ENCODE data around the gene TEX14.
"Not testable (repeated sequence)": the region's sequence is repeated elsewhere in the genome, so short reads cannot be mapped to it uniquely, and the experiment has no call there.

The TEX14 gene

GRCh38 chr17:58691701-58692238, at the start of gene TEX14:
TEX14 (minus strand) TSS chr17:58692045; CDS start chr17:58652001, 40,044 bp downstream.
- no peak for DNase-seq

DNA sequence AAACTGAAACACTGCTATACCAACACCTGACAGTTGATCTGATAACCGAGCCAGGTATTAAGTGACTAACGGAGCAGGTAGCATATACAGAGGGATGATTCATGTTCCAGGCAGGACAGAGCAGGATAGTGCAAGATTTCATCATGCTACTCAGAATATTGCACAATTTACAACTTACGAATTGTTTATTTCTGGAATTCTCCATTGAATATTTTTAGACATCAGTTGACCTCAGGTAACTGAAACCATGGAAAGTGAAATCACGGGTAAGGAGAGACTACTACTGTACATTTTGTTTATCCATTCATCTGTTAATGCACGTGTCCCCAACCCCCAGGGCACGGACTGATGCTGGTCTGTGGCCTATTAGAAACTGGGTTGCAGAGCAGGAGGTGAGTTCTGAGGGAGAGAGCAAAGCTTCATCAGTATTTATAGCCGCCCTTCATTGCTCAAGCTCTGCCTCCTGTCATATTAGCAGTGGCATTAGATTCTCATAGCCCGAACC, 49.3 kb upstream of the TEX14 start:
- no peak for DNase-seq

- DNase-seq: no peak
Measured at GRCh38 chr17:58734811-58735210, 43.0 kb upstream of the TEX14 start.

DNA sequence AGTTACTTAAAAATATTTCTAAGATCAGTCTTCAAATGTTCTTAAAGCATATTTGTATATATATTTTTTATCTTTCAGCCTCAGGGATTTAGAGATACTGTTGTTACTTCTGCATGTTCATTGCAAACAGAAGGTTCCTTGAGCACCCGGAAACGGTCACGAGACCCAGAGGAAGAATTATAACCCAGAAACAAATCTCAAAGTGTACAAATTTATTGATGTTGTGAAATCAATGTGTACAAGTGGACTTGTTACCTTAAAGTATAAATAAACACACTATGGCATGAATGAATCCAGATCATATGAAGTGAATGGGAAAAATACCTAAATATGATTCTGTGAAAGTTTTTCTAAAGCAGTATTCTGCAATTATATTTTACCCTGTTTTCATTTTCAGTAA, 42.2 kb upstream of the TEX14 start:
- DNase-seq: no peak

GRCh38 chr17:58730937-58731336, 39.1 kb upstream of the TEX14 start:
- DNase-seq: no peak

DNA sequence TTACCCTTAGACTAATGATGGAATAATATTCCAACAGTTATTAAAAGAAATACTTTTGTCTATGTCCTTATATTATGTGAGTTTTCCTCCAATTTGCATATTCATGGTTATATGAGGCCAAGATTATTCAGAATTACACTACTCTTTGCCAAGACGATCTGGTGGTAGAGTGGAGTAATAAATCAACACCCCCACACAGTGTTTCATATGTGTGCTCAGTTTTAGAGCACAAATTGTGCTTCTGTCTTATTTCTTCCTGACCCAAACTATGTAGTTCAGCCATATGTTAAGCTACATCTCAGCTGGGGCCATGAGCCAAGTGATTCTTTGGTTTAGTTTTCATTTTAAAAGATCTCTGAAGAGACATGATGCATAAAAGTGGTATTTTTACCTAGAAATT, 37.0 kb upstream of the TEX14 start:
- DNase-seq: no peak

DNA sequence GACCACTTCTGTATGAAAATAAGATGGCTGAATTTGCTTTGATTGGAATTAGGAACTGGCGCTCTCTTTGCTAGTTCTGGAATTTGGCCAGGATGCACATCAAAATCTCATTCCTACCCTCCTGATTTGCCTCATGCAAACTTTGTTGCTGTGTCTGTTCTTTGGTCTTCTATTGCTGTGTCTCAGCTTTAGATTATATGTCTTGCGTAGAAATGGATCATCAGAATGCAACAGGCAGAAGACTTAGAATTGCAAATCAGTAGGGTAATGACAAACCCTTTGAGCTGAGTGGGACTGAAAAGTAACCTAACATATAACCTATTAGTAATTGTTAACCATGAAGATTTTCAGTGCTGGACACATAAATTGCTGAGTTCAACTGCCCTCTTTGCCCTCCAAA, 30.9 kb upstream of the TEX14 start:
- no peak for DNase-seq

DNA sequence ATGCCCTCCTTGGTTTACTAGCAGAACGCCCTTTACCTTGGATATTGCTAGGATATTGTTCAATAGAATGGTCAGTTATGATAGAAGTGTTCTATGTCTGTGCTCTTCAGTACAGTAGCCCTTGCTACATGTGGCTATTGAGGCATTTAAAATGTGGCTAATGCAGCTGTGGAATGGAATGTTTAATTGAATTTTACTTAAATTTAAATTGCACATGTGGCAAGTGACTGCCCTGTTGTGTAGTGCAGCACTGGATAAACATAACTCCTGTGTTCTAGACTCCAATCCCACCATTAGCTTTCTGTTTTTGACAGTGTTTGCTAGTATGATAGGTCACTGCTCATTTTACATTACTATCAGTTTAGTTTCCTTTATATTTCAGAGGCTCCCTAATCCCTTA, 30.4 kb upstream of the TEX14 start:
- DNase-seq: no peak

DNA sequence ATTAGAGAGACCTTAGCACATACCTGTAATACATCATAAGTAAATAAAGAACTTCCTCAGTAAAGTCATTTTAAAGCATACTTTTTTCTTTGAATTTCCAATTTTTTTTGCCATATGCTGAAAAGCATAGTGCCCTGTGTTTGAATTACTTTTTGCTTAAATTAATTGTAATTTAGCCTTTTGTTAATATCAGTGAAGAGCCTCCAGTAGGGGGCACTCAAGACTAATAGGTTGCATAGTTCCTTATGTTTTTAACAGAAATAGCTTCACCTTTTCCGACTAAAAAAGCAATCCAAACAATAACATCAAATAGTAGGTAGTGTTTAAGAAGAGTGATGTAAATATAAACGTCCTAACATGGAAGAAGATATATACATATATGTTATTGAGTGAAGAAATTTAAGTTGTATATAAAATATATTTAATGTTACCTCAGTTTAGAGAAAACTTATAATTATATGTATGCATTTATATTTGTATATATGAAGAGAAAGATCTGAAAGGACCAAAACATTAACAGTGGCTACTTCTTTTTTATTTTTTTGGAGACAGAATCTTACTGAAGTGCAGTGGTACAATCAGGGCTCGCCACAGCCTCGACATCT, 19.2 kb upstream of the TEX14 start:
- peak in 1 of 2 experiments; percentile 1 for DNase-seq

- DNase-seq: no peak
Measured at GRCh38 chr17:58706351-58707140, 14.7 kb upstream of the TEX14 start.

- no peak for DNase-seq
Measured at GRCh38 chr17:58703916-58704286, 12.1 kb upstream of the TEX14 start.

DNA sequence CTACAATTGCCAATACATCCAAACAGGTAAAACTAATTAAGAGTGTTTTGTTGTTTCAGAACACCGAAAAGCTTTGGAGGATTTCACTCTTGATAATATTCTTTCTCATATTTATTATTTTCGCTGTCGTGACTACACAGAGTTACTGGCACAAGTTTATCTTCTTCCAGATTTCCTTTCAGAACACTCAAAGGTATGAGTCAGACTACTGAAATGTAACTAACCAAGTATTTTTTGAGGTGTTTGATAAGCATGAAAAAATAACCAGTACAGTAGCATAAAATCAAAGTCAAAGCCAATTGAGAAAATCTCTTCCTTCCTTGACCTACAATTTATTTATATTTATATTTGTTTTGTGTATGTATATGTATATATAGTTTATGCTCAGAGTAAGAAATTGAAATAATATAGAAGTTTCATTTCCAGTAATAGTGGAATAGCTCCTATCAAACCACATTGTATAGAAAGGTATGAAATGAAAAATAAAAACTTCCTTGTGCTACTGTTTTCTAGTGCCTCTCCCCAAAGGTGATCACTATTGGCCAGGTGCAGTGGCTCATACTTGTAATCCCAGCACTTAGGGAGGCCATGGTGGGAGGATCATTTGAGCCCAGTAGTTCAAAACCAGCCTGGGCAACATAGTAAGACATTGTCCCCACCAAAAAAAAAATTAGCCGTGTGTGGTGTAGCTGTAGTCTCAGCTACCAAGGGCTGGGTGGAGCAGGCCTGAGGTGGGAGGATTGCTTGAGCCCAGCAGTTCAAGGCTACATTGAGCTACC, 11.5 kb upstream of the TEX14 start:
- DNase-seq: no peak

DNA sequence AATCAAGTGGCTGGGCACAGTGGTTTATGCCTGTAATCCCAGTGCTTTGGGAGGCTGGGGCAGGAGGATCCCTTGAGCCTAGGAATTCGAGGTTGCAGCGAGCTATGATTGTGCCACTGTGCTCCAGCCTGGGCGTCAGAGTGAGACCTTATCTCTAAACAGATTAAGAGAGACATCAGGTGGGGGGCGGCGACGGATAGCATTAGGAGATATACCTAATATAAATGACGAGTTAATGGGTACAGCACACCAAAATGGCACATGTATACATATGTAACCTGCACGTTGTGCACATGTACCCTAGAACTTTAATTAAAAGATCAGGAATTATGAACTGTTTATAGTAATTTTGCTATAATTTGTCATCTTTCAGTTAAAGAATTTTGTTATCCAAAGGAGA, 10.9 kb upstream of the TEX14 start:
- no peak for DNase-seq

DNA sequence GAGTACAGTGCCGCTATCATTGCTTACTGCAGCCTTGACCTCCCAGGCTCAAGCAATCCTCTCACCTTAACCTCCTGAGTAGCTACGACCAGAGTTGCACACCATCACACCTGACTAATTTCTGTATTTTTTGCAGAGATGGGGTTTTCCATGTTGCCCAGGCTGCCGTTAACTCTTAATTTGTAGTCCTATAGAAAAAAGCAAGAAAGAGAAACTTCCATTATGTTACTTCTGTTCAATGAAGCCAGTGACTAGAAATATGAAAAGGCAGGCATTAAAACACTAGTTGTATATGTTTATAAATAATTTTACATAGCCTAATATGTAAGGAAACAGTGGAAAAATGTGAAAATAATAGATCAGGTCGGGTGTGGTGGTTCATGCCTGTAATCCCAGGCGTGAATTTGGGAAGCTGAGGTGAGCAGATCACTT, 10.2 kb upstream of the TEX14 start:
- DNase-seq: no peak

GRCh38 chr17:58699771-58700170, 7.9 kb upstream of the TEX14 start:
- DNase-seq: no peak

GRCh38 chr17:58694826-58695225, 3.0 kb upstream of the TEX14 start:
- DNase-seq: no peak

DNA sequence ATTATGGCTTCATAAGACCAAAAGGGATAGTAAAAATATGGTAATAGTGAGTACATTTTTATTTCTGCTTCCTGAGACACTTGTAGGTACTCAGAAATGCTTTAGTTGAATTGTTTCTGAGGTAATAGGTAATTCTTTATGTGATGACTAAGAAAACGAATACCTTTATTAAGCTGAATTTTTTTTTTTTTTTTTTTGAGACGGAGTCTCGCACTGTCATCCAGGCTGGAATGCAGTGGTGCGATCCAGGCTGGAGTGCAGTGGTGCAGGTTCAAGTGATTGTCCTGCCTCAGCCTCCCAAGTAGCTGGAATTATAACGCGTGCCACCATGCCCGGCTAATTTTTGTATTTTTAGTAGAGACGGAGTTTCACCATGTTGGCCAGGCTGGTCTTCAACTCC, 2.5 kb upstream of the TEX14 start:
- DNase-seq: no peak

DNA sequence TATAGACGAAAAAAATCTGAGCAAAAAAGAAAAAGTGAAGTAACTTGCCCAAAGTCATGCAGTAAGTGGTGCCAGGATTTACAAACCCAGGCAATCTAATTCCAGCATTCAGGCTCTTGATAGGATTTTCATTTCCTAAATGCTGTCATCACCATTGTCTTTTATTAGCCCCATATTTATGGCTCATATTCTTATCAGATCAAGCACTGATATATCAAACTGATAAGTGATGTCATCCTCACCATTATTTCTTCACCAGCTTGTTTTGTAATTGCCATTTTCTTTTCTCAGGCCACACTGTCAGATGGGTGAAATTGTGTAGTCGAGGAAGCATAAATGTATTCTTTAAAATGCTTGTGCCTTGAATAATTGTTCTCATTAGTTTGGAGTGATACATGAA, 1.9 kb upstream of the TEX14 start:
- DNase-seq: no peak

DNA sequence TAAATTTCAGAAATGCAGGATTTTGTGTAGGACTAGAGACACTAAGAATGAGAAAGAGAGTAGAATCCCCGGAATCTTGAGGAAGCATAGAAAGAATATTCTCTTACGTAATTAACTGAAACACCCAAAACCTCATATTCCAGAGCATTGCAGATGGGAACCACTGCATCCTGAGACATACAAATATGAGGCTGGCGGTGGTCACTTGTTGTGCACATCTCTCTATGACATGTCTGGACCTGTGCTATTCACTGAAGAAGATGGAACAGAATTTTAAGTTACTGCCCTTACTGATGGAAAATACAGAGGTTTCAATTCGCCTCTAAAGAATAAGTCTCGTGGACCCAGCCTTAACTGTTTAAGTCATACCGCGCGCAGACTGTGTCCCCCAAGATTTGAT, 1.4 kb upstream of the TEX14 start:
- no peak for DNase-seq

DNA sequence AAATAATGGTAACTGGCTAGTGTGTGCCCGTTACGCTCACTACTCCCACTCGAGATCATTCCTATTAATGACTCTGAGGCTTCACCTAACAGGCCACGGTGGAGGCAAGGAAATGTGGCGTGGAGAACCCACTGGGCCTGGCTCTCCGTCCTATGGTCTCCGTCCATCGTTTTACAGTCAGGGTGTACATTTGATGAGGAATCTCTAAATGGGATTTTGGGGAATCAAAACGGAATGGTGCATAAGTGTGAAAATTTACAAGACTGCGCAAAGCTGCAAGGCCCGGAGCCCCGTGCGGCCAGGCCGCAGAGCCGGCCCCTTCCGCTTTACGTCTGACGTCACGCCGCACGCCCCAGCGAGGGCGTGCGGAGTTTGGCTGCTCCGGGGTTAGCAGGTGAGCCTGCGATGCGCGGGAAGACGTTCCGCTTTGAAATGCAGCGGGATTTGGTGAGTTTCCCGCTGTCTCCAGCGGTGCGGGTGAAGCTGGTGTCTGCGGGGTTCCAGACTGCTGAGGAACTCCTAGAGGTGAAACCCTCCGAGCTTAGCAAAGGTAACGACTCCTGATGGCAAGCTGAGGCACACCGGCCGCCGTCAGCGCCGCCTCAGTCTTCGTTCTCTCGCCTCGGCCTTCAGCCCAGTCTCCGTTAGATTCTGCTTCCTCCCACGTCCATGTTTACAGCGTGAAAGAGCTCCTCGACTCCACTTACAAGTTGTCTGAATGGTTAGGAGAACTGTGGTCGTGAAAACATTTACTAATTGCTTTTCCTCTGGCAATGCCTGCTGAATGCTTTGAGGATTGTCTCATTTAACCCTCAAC, 602 bp upstream of the TEX14 start, which contains the start of gene RAD51C:
Gene RAD51C (plus strand): TSS at position 364 of the 817 bp plus-strand sequence. CDS start 42 bp downstream, at position 406.
- DNase-seq: peak; percentile 54 to 72

DNA sequence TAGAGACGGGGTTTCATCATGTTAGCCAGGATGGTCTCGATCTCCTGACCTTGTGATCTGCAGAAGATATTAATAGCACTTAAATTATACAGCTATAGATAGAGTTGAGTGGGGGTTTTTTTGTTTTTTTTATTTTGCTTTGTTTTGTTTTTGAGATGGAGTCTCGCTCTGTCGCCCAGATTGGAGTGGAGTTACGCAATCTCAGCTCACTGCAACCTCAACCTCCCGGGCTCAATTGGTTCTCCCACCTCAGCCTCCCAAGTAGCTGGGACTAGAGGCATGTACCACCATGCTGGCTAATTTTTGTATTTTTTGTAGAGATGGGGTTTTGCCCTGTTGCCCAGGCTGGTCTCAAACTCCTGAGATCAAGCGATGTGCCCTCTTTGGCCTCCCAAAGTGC, 1.8 kb downstream of the TEX14 start:
- DNase-seq: not testable (repeated sequence)

DNA sequence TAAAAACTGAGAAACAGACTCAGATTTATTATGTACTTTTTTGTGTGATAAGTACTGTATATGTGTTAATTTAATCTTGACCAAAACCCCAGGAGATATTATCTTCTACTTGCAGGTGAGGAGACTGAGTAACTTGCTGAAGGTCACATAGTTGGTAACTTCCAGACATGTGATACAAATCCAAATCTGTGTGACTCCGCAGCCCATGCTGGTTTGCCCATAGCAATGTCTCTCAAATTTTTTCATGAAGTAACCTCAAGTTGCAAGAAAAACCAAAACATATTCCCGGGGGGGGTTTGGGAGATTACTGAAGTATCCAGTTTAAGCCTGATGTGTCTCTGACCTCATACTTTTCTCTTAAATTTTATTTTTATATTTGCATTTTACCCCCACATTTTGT, 3.3 kb downstream of the TEX14 start:
- no peak for DNase-seq
